ENCODE measurements around the gene SULF2. TPM values are rescaled to one million over a fixed set of nuclear protein-coding genes. Genes with fewer than 3 reads are reported as not detected.
A peak's percentile ranks its signal among the peaks of the same experiment; 100 is the strongest.

The SULF2 gene
- total and polyA plus RNA-seq, 9 of the 15 experiments (the other 6 are each of a cell fraction or from before 2014, with no cell fraction given) = 0.33 TPM; not detected in 8

GRCh38 chr20:47705497-47705856 is 79.8 kb downstream of the SULF2 start:
- CTCF ChIA-PET (ENCODE audit: low intra/inter-chr PET ratio) = no interaction called here
- in situ Hi-C loops (cut with MboI) = no loop called here
- no peak overlapping the region for H3K4me2 ChIP-seq (ENCODE audit: insufficient read depth, low read length)

More at GRCh38 chr20:47705497-47705856, 79.8 kb downstream of the SULF2 start:
- H3K9ac ChIP-seq (ENCODE audit: insufficient read depth in 1 of 2, low read depth in 2 of 2, low read length in 2 of 2) = no peak overlapping the region
- H3K27ac ChIP-seq (ENCODE audit: extremely low read depth, low read depth, low read length) = no peak overlapping the region
- no peak for FAIRE-seq
- intact Hi-C loops (cut with micrococcal nuclease) = no loop called here
- WGBS (ENCODE audit: insufficient coverage, low coverage, missing lambda C conversion rate) = 0% methylated on average over 5 of the region's 7 CpGs
- H3K4me3 ChIP-seq = no peak overlapping the region
- BruUV-seq (replicated peaks) = no TSS peak
- no peak for DNase-seq (ENCODE audit: extremely low read depth in 1 of 4, low spot score in 3 of 4)
- H3K36me3 ChIP-seq (ENCODE audit: control insufficient read depth, insufficient read depth, low read length) = no peaks in the 10 kb centered on the region
- peaks cover 31 to 79% of the 10 kb centered on the region in 2 experiments for H3K27me3 ChIP-seq (ENCODE audit: control insufficient read depth in 2 of 2, insufficient read depth in 2 of 2, low read length in 2 of 2)
- H3K9me3 ChIP-seq (replicated peaks; ENCODE audit: control insufficient read depth, insufficient read depth, low read depth, low read length) = no peaks in the 10 kb centered on the region
- no peak overlapping the region for H2AFZ ChIP-seq (ENCODE audit: low read depth, low read length)
- no peak for ATAC-seq
- TF ChIP-seq MBD2 (IDR thresholded peaks at IDR 0.05; ENCODE audit: borderline replicate concordance, low read depth) (no peak), ZBTB11 (CRISPR knock-in tag; IDR thresholded peaks at IDR 0.05) (peak in 1 of 3 experiments; percentile 37; a peak in 1 of 6 replicates)
- no peaks in the 10 kb centered on the region for H3K9me1 ChIP-seq (ENCODE audit: control insufficient read depth, insufficient read depth, low read length)
- no peaks in the 10 kb centered on the region; a peak in 1 of 5 replicates for H3K4me1 ChIP-seq (replicated peaks in 1 of 2; ENCODE audit: control insufficient read depth in 2 of 2, insufficient read depth in 2 of 2, low read length in 2 of 2)
- POLR2A ChIA-PET = interaction anchor here (1.2 to 1.7 kb wide), 2 partner anchors 12 to 19 kb away, joined by 3 to 8 read pairs; no protein-coding TSS in a partner anchor
- H3K79me2 ChIP-seq (ENCODE audit: control insufficient read depth, insufficient read depth, low read length) = no peaks in the 10 kb centered on the region
- H4K20me1 ChIP-seq (replicated peaks; ENCODE audit: control insufficient read depth, insufficient read depth, low read length) = peaks cover 6% of the 10 kb centered on the region; the same call in 1 of the 2 replicates
